Hematopoietic multipotent progenitor cell treated with erythropoietin and hydrocortisone succinate and interleukin-3 and kit ligand, for 17 days (in vitro differentiated cells): ENCODE results near the gene SLC6A7.

Experiments
- DNase-seq: peaks from one replicate; pipeline ENCODE4 v3.0.0-alpha.2; 2015; ENCODE audit warnings: low spot score

SLC6A7 gene

GRCh38 chr5:150189728-150190502, at the start of gene SLC6A7:
Gene SLC6A7, plus strand, starts transcription at chr5:150190062. Its CDS starts 266 bp downstream, at chr5:150190328.
- no peak for DNase-seq

DNA sequence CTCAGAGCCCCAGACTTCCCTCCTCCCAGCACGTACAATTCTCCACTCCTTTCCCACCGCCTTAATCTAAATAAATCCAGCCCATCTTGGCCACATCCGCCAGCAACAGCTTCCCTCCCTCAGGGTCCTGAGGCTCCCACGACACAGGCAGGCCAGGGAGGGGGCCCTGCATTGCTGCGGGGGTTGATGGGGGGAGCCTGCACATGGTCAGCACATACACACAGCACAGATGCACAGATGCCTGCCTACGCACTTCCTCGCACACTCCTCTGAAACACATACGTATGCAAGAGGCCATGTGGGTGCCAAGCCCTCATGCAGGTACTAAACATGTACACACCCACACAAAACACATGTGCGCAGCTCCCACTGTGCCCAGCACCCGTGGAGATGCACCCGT, 49.0 kb upstream of the SLC6A7 start:
- DNase-seq = no peak

GRCh38 chr5:150141544-150142184, 48.2 kb upstream of the SLC6A7 start:
- DNase-seq = no peak

GRCh38 chr5:150142185-150142958, 47.5 kb upstream of the SLC6A7 start:
- DNase-seq = no peak

GRCh38 chr5:150142959-150143349, 46.9 kb upstream of the SLC6A7 start:
- DNase-seq = no peak

DNA sequence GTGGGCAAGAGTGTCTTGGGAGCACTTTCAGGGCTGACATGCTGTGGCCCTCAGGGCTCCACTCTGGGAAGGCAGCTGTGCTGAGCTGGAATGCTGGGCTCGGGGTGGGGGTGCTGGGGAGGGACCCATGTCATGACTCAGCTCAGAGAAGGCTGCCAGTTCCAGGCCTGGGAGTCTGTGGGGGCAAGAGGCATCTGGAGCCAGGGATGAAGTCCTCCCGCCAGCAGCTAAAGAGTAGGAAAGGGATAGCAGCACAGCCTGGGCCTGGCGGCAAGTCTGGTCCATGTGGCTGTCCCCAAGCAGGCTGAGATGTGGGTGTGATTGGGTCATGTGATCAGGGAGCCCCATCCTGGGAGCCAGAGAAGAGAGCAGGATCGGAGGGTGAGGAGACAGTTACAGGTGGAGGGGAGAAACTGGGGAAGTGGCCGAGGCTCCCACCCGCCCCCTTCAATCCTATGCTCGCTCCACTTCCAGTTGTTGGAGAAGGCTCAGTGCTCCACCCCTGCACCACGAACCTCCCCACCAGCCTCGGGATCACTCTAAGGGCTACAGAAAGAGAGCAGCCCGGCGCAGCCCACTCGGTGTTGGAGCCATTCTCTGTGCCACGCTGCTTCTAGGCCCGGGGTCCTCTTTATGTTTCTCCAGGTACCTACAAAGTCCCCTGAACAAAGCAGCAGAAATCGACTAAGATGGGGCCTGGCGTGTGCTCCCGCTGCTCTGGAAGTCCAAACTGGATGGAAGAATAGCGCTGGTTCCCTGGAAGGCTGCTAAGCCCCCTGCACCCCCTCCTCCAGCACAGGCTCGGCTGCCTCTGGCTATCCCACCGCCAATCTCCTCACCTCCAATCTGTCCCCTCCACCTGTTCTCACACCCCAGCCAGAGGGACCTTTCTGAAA, 46.3 kb upstream of the SLC6A7 start:
- no peak for DNase-seq

GRCh38 chr5:150144246-150144801, 45.5 kb upstream of the SLC6A7 start:
- DNase-seq = no peak

DNA sequence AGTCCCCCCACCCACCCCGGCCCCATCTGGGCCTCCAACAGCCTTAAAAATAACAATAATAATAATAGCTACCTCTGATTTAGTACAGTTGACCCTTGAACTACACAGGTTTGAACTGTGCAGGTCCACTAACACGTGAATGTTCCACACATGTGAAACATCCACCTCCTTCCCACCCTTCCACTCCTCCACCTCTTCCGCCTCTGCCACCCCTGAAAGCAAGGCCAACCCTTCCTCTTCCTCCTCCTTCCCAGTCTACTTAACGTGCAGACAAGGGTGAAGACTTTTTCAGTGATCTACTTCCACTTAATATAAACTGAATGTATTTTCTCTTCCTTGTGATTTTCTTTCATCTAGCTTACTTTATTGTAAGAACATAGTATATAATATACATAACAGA, 45.0 kb upstream of the SLC6A7 start:
- no peak for DNase-seq

DNA sequence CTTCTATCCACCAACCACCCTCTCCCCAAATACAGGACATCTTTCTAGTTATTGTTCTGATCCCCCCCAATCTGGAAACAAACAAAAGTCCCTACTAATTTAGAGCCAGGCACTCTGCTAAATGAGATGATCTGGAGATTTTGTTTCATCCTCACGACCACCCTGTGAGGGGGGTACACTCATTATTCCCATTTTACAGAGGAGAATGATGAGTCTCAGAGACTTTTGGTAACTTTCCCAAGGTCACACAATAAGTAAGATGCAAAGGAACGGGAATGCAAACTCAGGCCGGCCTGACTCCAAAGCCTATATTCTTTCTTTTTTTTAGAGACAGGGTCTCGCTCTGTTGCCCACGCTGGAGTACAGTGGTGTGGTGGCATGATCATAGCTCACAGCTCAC, 43.6 kb upstream of the SLC6A7 start:
- no peak for DNase-seq

GRCh38 chr5:150146862-150147601, 42.8 kb upstream of the SLC6A7 start:
- no peak for DNase-seq

- no peak for DNase-seq
Measured at GRCh38 chr5:150147670-150148069, 42.2 kb upstream of the SLC6A7 start.

DNA sequence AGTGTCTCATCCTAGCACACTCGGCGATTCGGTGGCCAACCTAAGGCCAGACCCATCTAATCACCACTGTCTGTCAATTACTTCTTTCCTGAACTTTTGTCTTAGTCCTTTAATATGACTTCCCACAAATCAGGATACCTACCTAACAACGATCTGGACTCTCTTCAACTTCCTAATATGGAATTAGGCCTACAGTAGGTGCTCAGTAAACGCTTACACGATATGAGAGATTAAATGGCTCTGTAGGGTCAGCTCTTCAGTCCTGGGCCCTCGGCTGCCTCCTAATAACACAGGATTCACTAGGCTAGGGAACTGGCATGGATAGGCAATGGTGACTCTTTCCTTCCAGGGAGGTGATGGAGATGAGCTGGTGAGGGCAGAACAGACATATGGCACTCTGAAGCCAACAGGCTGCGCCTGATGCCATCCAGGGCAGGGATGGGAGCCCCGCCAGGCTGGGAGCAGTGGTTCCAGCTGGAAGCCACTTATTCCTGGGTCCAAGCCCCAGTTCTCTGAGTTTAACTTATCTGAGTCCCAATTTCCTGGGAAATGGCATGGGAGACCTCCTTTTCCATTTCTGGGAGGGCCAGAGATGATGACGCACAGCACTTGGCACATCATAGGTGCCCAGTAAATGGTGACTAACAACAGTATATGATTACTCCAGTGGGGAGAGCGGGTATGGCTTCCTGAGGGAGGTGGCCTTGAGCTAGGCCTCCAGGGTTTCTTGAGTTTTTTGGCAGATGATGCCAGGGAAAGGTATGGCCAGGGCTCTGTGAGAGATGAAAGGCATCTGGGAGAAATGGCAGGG, 41.5 kb upstream of the SLC6A7 start:
- no peak for DNase-seq

- DNase-seq = no peak
Measured at GRCh38 chr5:150149618-150150017, 40.2 kb upstream of the SLC6A7 start.

GRCh38 chr5:150152636-150153462, 37.0 kb upstream of the SLC6A7 start:
- no peak for DNase-seq

DNA sequence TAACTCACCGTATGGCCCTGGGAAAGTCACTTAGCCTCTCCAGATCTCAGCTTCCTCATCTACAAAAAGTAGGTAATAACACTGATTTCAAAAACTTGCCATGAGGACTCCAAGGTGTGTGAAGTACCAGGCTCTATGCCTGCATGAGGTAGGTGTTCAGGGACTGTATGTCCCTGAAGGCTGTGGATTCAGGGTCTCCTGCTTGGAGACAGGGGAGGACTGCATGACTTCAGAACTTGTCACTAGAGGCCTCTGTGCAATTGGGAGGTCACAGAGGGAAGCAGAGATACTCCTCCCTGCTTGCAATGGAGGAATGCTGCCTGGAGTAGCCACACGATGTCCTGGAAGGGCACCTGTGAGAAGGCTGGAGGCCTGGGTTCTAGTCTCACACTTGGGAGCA, 36.4 kb upstream of the SLC6A7 start:
- DNase-seq = no peak

- no peak for DNase-seq
Measured at GRCh38 chr5:150153957-150154617, 35.8 kb upstream of the SLC6A7 start.

GRCh38 chr5:150154618-150155128, 35.2 kb upstream of the SLC6A7 start:
- DNase-seq = no peak
